ENCODE measurements around the gene TMEM108. TPM values are rescaled to one million over a fixed set of nuclear protein-coding genes. Genes with fewer than 3 reads are reported as not detected.

The TMEM108 gene
- total and polyA plus RNA-seq, 2 donors (not counting 1 experiment from before 2014, with no cell fraction given) = 0.10 to 0.17 TPM

DNA sequence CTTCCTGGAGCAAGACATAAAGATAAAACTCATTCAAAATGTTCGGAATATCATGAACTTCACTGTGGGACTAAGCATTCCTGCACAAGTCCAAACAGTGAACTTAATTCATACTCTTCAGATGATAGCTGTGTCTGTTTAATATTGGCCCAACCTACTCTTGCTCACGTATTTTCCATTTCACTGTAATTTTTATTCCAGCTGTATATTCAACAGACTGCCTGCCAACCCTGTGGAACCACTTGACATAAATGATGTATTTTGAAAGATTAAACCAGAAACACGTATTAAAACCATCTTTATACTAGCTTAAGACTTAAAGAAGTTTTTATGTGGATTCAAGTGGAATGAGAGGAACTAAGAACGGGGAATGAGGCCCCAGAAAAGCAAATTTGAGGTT is 172.5 kb downstream of the TMEM108 start:
- TF ChIP-seq EZH2 (IDR thresholded peaks at IDR 0.05; ENCODE audit: low read length, missing control alignments) = no peak
- TF ChIP-seq, protein P1, sequence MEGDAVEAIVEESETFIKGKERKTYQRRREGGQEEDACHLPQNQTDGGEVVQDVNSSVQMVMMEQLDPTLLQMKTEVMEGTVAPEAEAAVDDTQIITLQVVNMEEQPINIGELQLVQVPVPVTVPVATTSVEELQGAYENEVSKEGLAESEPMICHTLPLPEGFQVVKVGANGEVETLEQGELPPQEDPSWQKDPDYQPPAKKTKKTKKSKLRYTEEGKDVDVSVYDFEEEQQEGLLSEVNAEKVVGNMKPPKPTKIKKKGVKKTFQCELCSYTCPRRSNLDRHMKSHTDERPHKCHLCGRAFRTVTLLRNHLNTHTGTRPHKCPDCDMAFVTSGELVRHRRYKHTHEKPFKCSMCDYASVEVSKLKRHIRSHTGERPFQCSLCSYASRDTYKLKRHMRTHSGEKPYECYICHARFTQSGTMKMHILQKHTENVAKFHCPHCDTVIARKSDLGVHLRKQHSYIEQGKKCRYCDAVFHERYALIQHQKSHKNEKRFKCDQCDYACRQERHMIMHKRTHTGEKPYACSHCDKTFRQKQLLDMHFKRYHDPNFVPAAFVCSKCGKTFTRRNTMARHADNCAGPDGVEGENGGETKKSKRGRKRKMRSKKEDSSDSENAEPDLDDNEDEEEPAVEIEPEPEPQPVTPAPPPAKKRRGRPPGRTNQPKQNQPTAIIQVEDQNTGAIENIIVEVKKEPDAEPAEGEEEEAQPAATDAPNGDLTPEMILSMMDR (conservative IDR thresholded peaks at IDR 0.05 in 1 of 2, IDR thresholded peaks at IDR 0.05 in 1 of 2; ENCODE audit: low read depth in 1 of 2, low read length in 2 of 2) = no peak
- Histone ChIP-seq H3K9me3 (ENCODE audit: control insufficient read depth, insufficient read depth, low read depth, low read length) (no peaks in the 10 kb centered on the region), H3K79me2 (ENCODE audit: control insufficient read depth, insufficient read depth, low read length) (no peaks in the 10 kb centered on the region), H3K4me1 (ENCODE audit: control insufficient read depth, extremely low read depth, insufficient read depth, low read length) (no peaks in the 10 kb centered on the region), H3K9ac (ENCODE audit: insufficient read depth, low read length) (no peak overlapping the region), H2AFZ (ENCODE audit: low read length) (no peak overlapping the region), H3K4me3 (replicated peaks in 1 of 4; ENCODE audit: control extremely low read depth in 1 of 4, insufficient read depth in 1 of 4, low read depth in 3 of 4, low read length in 4 of 4) (no peak overlapping the region), H4K20me1 (ENCODE audit: control insufficient read depth, extremely low read depth, insufficient read depth, low read length) (no peaks in the 10 kb centered on the region), H3K27me3 (ENCODE audit: control insufficient read depth, insufficient read depth, low read length) (no peaks in the 10 kb centered on the region), H3K27ac (ENCODE audit: insufficient read depth, low read length) (no peak overlapping the region), H3K36me3 (ENCODE audit: control insufficient read depth, insufficient read depth, low read length) (no peaks in the 10 kb centered on the region), H3K4me2 (ENCODE audit: extremely low read depth, insufficient read depth, low read length) (no peak overlapping the region)
- no peak for DNase-seq (ENCODE audit: low read depth in 2 of 2)

DNA sequence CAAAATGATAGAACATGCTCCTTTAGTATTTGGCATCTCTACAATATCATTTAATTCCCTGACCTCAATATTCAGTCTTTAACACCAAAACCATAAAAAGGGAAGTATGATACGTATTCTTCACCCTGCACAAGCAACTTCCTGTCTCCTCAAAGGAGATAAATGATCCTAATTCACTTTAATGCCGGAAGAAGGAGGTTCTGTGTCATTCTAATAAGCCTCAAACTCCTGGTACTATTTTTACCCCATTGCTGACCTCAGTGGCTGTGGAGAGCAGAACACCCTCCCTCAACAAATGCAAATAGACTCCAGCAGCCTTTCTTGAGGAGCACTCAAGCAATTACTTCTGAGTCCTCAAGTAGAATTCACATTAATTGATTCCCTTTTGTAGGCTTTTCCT is 173.3 kb downstream of the TMEM108 start:
- H3K4me2 ChIP-seq (ENCODE audit: extremely low read depth, insufficient read depth, low read length) = no peak overlapping the region
- DNase-seq (ENCODE audit: low read depth in 2 of 2) = peak in 1 of 2 donors; percentile 27
- no peak overlapping the region for H3K4me3 ChIP-seq (replicated peaks in 1 of 4; ENCODE audit: control extremely low read depth in 1 of 4, insufficient read depth in 1 of 4, low read depth in 3 of 4, low read length in 4 of 4)
- H3K4me1 ChIP-seq (ENCODE audit: control insufficient read depth, extremely low read depth, insufficient read depth, low read length) = no peaks in the 10 kb centered on the region
- H3K79me2 ChIP-seq (ENCODE audit: control insufficient read depth, insufficient read depth, low read length) = no peaks in the 10 kb centered on the region
- H3K27ac ChIP-seq (ENCODE audit: insufficient read depth, low read length) = no peak overlapping the region
- no peak overlapping the region for H2AFZ ChIP-seq (ENCODE audit: low read length)
- no peaks in the 10 kb centered on the region for H3K36me3 ChIP-seq (ENCODE audit: control insufficient read depth, insufficient read depth, low read length)
- no peaks in the 10 kb centered on the region for H3K27me3 ChIP-seq (ENCODE audit: control insufficient read depth, insufficient read depth, low read length)
- TF ChIP-seq EZH2 (IDR thresholded peaks at IDR 0.05; ENCODE audit: low read length, missing control alignments) = no peak
- TF ChIP-seq, protein P1 (conservative IDR thresholded peaks at IDR 0.05 in 1 of 2, IDR thresholded peaks at IDR 0.05 in 1 of 2; ENCODE audit: low read depth in 1 of 2, low read length in 2 of 2) = no peak
- H3K9me3 ChIP-seq (ENCODE audit: control insufficient read depth, insufficient read depth, low read depth, low read length) = no peaks in the 10 kb centered on the region
- H4K20me1 ChIP-seq (ENCODE audit: control insufficient read depth, extremely low read depth, insufficient read depth, low read length) = no peaks in the 10 kb centered on the region
- H3K9ac ChIP-seq (ENCODE audit: insufficient read depth, low read length) = no peak overlapping the region

DNA sequence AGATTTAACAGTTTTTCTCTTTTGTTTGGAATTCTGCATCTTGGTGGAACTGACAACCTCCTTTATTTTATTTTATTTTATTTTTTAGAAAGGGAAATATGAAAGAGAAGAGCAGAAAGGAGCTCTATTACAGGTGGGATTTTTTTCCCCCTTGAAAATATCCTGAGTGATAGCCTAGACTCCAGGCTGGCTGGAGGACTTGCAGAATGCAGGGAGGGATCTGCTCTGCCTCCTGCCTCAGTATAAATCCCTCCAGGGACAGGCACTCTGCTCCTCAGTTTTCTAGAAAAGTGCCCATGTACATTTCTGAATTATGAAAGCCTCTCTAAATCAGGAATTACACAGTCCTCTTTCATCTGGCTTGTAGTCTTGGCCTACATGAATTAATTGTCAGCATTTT is 173.7 kb downstream of the TMEM108 start:
- Histone ChIP-seq H3K4me1 (ENCODE audit: control insufficient read depth, extremely low read depth, insufficient read depth, low read length) (no peaks in the 10 kb centered on the region), H3K4me3 (replicated peaks in 1 of 4; ENCODE audit: control extremely low read depth in 1 of 4, insufficient read depth in 1 of 4, low read depth in 3 of 4, low read length in 4 of 4) (no peak overlapping the region), H3K9me3 (ENCODE audit: control insufficient read depth, insufficient read depth, low read depth, low read length) (no peaks in the 10 kb centered on the region), H3K4me2 (ENCODE audit: extremely low read depth, insufficient read depth, low read length) (no peak overlapping the region), H3K27ac (ENCODE audit: insufficient read depth, low read length) (no peak overlapping the region), H3K79me2 (ENCODE audit: control insufficient read depth, insufficient read depth, low read length) (no peaks in the 10 kb centered on the region), H3K27me3 (ENCODE audit: control insufficient read depth, insufficient read depth, low read length) (no peaks in the 10 kb centered on the region), H3K36me3 (ENCODE audit: control insufficient read depth, insufficient read depth, low read length) (no peaks in the 10 kb centered on the region), H2AFZ (ENCODE audit: low read length) (no peak overlapping the region), H3K9ac (ENCODE audit: insufficient read depth, low read length) (no peak overlapping the region), H4K20me1 (ENCODE audit: control insufficient read depth, extremely low read depth, insufficient read depth, low read length) (no peaks in the 10 kb centered on the region)
- no peak for DNase-seq (ENCODE audit: low read depth in 2 of 2)
- no peak for TF ChIP-seq EZH2 (IDR thresholded peaks at IDR 0.05; ENCODE audit: low read length, missing control alignments)
- TF ChIP-seq, protein P1 (conservative IDR thresholded peaks at IDR 0.05 in 1 of 2, IDR thresholded peaks at IDR 0.05 in 1 of 2; ENCODE audit: low read depth in 1 of 2, low read length in 2 of 2) = no peak
